BE2C (cell line): ENCODE data around the gene GLS2.
"Not testable (repeated sequence)": the region's sequence is repeated elsewhere in the genome, so short reads cannot be mapped to it uniquely, and the experiment has no call there.

Source experiments
- DNase-seq: peaks from one replicate; pipeline ENCODE4 v3.0.0-alpha.2; 2020
- H3K27me3 ChIP-seq: fragments of 250-450 bp; sonication (Bioruptor Pico); 2 replicates; pipeline ENCODE4 v1.5.1; 2020; ENCODE audit warnings: mild to moderate bottlenecking
- H3K36me3 ChIP-seq: fragments of 250-450 bp; sonication (Bioruptor Pico); 2 replicates; pipeline ENCODE4 v1.5.1; 2020; ENCODE audit warnings: mild to moderate bottlenecking
- H3K4me1 ChIP-seq: fragments of 250-450 bp; sonication (Bioruptor Pico); 2 replicates; pipeline ENCODE4 v1.5.1; 2020
- H3K4me3 ChIP-seq: 2 replicates; pipeline ENCODE4 v1.5.1; 2011; ENCODE audit warnings: low read depth, low read length
- H3K9me3 ChIP-seq: fragments of 250-450 bp; sonication (Bioruptor Pico); 2 replicates; pipeline ENCODE4 v1.5.1; 2020
- CTCF ChIP-seq: IDR thresholded peaks from 2 replicates; pipeline ENCODE4 v1.5.1; 2012; ENCODE audit warnings: mild to moderate bottlenecking, low read depth, low read length

Gene GLS2

GRCh38 chr12:56449622-56449984 is 38.4 kb downstream of the GLS2 start:
- no peak for TF ChIP-seq CTCF
- Histone ChIP-seq H3K4me1 (no peaks in the 10 kb centered on the region; the same call in 1 of the 2 replicates), H3K36me3 (no peaks in the 10 kb centered on the region), H3K27me3 (no peaks in the 10 kb centered on the region), H3K4me3 (peak overlapping the region; percentile 88), H3K9me3 (no peaks in the 10 kb centered on the region)
- no peak for DNase-seq

- DNase-seq = peak; percentile 92
- Histone ChIP-seq H3K4me3 (peak within 1 kb of the TSS; percentile 88), H3K9me3 (no peaks in the 10 kb centered on the region), H3K27me3 (no peaks in the 10 kb centered on the region), H3K4me1 (no peaks in the 10 kb centered on the region; the same call in 1 of the 2 replicates), H3K36me3 (peaks cover 5% of the 10 kb centered on the region; the same call in 1 of the 2 replicates)
- no peak for TF ChIP-seq CTCF
Observed at GRCh38 chr12:56448860-56449621, 38.9 kb downstream of the GLS2 start, which contains the start of gene TIMELESS. TIMELESS (minus strand) TSS chr12:56449426; CDS start chr12:56434170, 15,256 bp downstream.

GRCh38 chr12:56443208-56443607 is 44.8 kb downstream of the GLS2 start:
- not testable (repeated sequence) for DNase-seq, H3K4me1 ChIP-seq, H3K27me3 ChIP-seq, H3K36me3 ChIP-seq, H3K9me3 ChIP-seq, H3K4me3 ChIP-seq

- DNase-seq = no peak
- H3K27me3 ChIP-seq = no peaks in the 10 kb centered on the region
- H3K36me3 ChIP-seq = no peaks in the 10 kb centered on the region
- no peak for TF ChIP-seq CTCF
- H3K4me1 ChIP-seq = no peaks in the 10 kb centered on the region
- H3K4me3 ChIP-seq = no peak overlapping the region
- no peaks in the 10 kb centered on the region for H3K9me3 ChIP-seq
Observed at GRCh38 chr12:56437430-56438176, 50.4 kb downstream of the GLS2 start.

- Histone ChIP-seq H3K27me3 (no peaks in the 10 kb centered on the region), H3K36me3 (peaks cover 18% of the 10 kb centered on the region), H3K9me3 (no peaks in the 10 kb centered on the region), H3K4me3 (no peak overlapping the region), H3K4me1 (no peaks in the 10 kb centered on the region)
- no peak for TF ChIP-seq CTCF
- DNase-seq = no peak
Observed at GRCh38 chr12:56434828-56435227, 53.1 kb downstream of the GLS2 start.

- DNase-seq = no peak
- peaks cover 37% of the 10 kb centered on the region for H3K36me3 ChIP-seq
- no peaks in the 10 kb centered on the region for H3K9me3 ChIP-seq
- no peaks in the 10 kb centered on the region for H3K4me1 ChIP-seq
- no peak for TF ChIP-seq CTCF
- H3K4me3 ChIP-seq = no peak overlapping the region
- H3K27me3 ChIP-seq = no peaks in the 10 kb centered on the region
Observed at GRCh38 chr12:56431850-56432249, 56.1 kb downstream of the GLS2 start.
